Stimulated activated naive B cell treated with anti-CD40 and anti-IgM and Interleukin-4, amounts not matched to agents 10 μg/mL and 1 μg/mL and 100 μg/mL, for 72 hours (primary cell): ENCODE measurements around the gene OGFOD1.

Experiments used
- ATAC-seq, 2 donors: fragments of 150-1000 bp; cut with Tn5 transposase; replicated peaks; 2 replicates each; pipeline ENCODE4 v1.10.0; 2021; ENCODE audit warnings: moderate library complexity in 1 of 2
- DNase-seq: peaks from one replicate; pipeline ENCODE4 v3.0.0; 2021
- H3K27ac Mint-ChIP-seq: one replicate; pipeline ENCODE4 v1.8.0; 2022; ENCODE audit warnings: mild to moderate bottlenecking, mixed read lengths
- H3K27me3 Mint-ChIP-seq, 2 donors: one replicate each; pipeline ENCODE4 v1.8.0; 2022; ENCODE audit warnings: mixed read lengths in 2 of 2
- H3K36me3 Mint-ChIP-seq, 2 donors: one replicate each; pipeline ENCODE4 v1.8.0; 2022; ENCODE audit warnings: mixed read lengths in 2 of 2, mild to moderate bottlenecking in 1 of 2
- H3K4me1 Mint-ChIP-seq, 2 donors: one replicate each; pipeline ENCODE4 v1.8.0; 2022; ENCODE audit warnings: mixed read lengths in 2 of 2, mild to moderate bottlenecking in 1 of 2
- H3K4me3 Mint-ChIP-seq, 2 donors: one replicate each; pipeline ENCODE4 v1.8.0; 2022; ENCODE audit warnings: mild to moderate bottlenecking in 2 of 2, mixed read lengths in 2 of 2, moderate library complexity in 1 of 2
- H3K9me3 Mint-ChIP-seq, 2 donors: one replicate each; pipeline ENCODE4 v1.8.0; 2022; ENCODE audit warnings: mixed read lengths in 2 of 2, mild to moderate bottlenecking in 1 of 2

The OGFOD1 gene

DNA sequence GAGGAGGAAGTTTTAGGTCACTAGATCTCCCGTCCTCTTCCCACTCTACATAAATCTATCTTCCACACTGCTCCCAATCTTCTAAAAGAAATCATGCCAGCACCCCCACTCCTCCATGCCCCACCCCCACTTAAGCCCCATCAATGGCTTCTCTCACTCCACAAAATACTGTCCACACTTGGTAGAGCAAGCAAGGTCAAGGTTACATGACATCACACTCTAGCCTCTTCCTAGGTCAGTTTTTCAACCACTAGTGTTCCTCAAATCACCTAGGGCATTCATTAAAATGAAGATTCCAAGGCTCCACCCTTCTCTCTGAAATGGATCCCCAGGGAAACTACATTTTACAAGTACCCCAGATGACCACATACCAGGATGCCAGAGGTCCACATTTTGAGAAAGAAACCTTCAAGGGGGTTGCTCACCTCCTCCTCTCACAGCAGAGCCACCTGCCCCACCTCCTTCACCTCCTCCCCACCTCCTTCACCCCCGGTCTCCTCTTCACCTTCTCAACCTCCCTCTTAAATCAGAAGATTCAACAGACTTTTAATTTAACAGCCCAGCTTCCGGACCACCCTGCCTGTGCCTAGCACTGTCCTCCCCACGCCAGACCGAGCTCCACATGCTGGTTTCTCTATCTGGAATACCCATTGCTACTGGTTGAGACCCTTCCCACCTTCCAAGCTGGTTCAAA, 29.2 kb upstream of the OGFOD1 start:
- no peaks in the 10 kb centered on the region for H3K27me3 Mint-ChIP-seq
- H3K27ac Mint-ChIP-seq, result peak overlapping the region; percentile 96
- H3K4me1 Mint-ChIP-seq, result peaks cover 26 to 47% of the 10 kb centered on the region in 2 donors
- H3K9me3 Mint-ChIP-seq, result no peaks in the 10 kb centered on the region
- DNase-seq (no peak), ATAC-seq (no peak)
- peak overlapping the region; percentile 63 to 98 for H3K4me3 Mint-ChIP-seq
- peaks cover 9 to 10% of the 10 kb centered on the region in 2 donors for H3K36me3 Mint-ChIP-seq

- H3K27me3 Mint-ChIP-seq, result no peaks in the 10 kb centered on the region
- H3K4me1 Mint-ChIP-seq, result peaks cover 26 to 47% of the 10 kb centered on the region in 2 donors
- peak overlapping the region; percentile 63 to 98 for H3K4me3 Mint-ChIP-seq
- H3K27ac Mint-ChIP-seq, result peak overlapping the region; percentile 96
- no peaks in the 10 kb centered on the region for H3K9me3 Mint-ChIP-seq
- DNase-seq (no peak), ATAC-seq (no peak)
- peaks cover 9 to 10% of the 10 kb centered on the region in 2 donors for H3K36me3 Mint-ChIP-seq
Measured at GRCh38 chr16:56422896-56423441, 28.4 kb upstream of the OGFOD1 start.

- Mint-ChIP-seq H3K27ac (peak overlapping the region; percentile 97), H3K27me3 (no peaks in the 10 kb centered on the region), H3K4me3 (peak overlapping the region; percentile 98), H3K4me1 (peaks cover 26 to 42% of the 10 kb centered on the region in 2 donors), H3K36me3 (peaks cover 9 to 10% of the 10 kb centered on the region in 2 donors), H3K9me3 (no peaks in the 10 kb centered on the region)
- peak; percentile 46 to 49 for ATAC-seq
- DNase-seq, result no peak
Measured at GRCh38 chr16:56423584-56424403, 27.6 kb upstream of the OGFOD1 start.

GRCh38 chr16:56424404-56424764, 27.0 kb upstream of the OGFOD1 start:
- Mint-ChIP-seq H3K4me3 (peak overlapping the region; percentile 98), H3K36me3 (peaks cover 9 to 10% of the 10 kb centered on the region in 2 donors), H3K27ac (peak overlapping the region; percentile 97), H3K27me3 (no peaks in the 10 kb centered on the region), H3K9me3 (no peaks in the 10 kb centered on the region), H3K4me1 (peaks cover 26 to 42% of the 10 kb centered on the region in 2 donors)
- ATAC-seq (no peak), DNase-seq (no peak)

- peaks cover 9 to 10% of the 10 kb centered on the region in 2 donors for H3K36me3 Mint-ChIP-seq
- H3K4me3 Mint-ChIP-seq, result peak overlapping the region; percentile 98
- peak overlapping the region; percentile 97 for H3K27ac Mint-ChIP-seq
- H3K4me1 Mint-ChIP-seq, result peaks cover 26 to 40% of the 10 kb centered on the region in 2 donors
- peak; percentile 53 to 54 for ATAC-seq
- peak; percentile 26 for DNase-seq
- no peaks in the 10 kb centered on the region for H3K9me3 Mint-ChIP-seq
- no peaks in the 10 kb centered on the region for H3K27me3 Mint-ChIP-seq
Measured at GRCh38 chr16:56424791-56425438, 26.4 kb upstream of the OGFOD1 start.

GRCh38 chr16:56425439-56425832, 25.9 kb upstream of the OGFOD1 start, which contains the start of gene AMFR:
AMFR (minus strand) TSS chr16:56425545; CDS start chr16:56425327, 218 bp downstream.
- Mint-ChIP-seq H3K9me3 (no peaks in the 10 kb centered on the region), H3K4me1 (peaks cover 22 to 35% of the 10 kb centered on the region in 2 donors), H3K4me3 (peak within 1 kb of the TSS; percentile 98), H3K27me3 (no peaks in the 10 kb centered on the region), H3K36me3 (peaks cover 7 to 10% of the 10 kb centered on the region in 2 donors), H3K27ac (peak within 1 kb of the TSS; percentile 97)
- ATAC-seq (peak; percentile 88 to 89), DNase-seq (peak; percentile 73)

- no peak overlapping the region for H3K27ac Mint-ChIP-seq
- H3K27me3 Mint-ChIP-seq, result no peaks in the 10 kb centered on the region
- H3K4me1 Mint-ChIP-seq, result peaks cover 17 to 30% of the 10 kb centered on the region in 2 donors
- DNase-seq (no peak), ATAC-seq (no peak)
- peak overlapping the region in 1 of 2 donors; percentile 44 for H3K4me3 Mint-ChIP-seq
- peaks cover 11 to 17% of the 10 kb centered on the region in 2 donors for H3K36me3 Mint-ChIP-seq
- H3K9me3 Mint-ChIP-seq, result no peaks in the 10 kb centered on the region
Measured at GRCh38 chr16:56426585-56426984, 24.8 kb upstream of the OGFOD1 start.

GRCh38 chr16:56428091-56428490, 23.3 kb upstream of the OGFOD1 start:
- peaks cover 17 to 21% of the 10 kb centered on the region in 2 donors for H3K36me3 Mint-ChIP-seq
- H3K4me1 Mint-ChIP-seq, result peaks cover 4 to 20% of the 10 kb centered on the region in 2 donors
- DNase-seq (no peak), ATAC-seq (no peak)
- no peak overlapping the region for H3K4me3 Mint-ChIP-seq
- no peaks in the 10 kb centered on the region for H3K9me3 Mint-ChIP-seq
- H3K27me3 Mint-ChIP-seq, result no peaks in the 10 kb centered on the region
- H3K27ac Mint-ChIP-seq, result no peak overlapping the region

- no peaks in the 10 kb centered on the region for H3K27me3 Mint-ChIP-seq
- no peaks in the 10 kb centered on the region for H3K9me3 Mint-ChIP-seq
- ATAC-seq, result no peak
- no peak for DNase-seq
- H3K27ac Mint-ChIP-seq, result no peak overlapping the region
- H3K4me3 Mint-ChIP-seq, result no peak overlapping the region
- H3K36me3 Mint-ChIP-seq, result peaks cover 28 to 38% of the 10 kb centered on the region in 2 donors
- H3K4me1 Mint-ChIP-seq, result peaks cover 0 to 9% of the 10 kb centered on the region in 2 donors
Measured at GRCh38 chr16:56436258-56436657, 15.1 kb upstream of the OGFOD1 start.

- peaks cover 29 to 47% of the 10 kb centered on the region in 2 donors for H3K36me3 Mint-ChIP-seq
- H3K4me3 Mint-ChIP-seq, result no peak overlapping the region
- no peak overlapping the region for H3K27ac Mint-ChIP-seq
- no peaks in the 10 kb centered on the region for H3K9me3 Mint-ChIP-seq
- H3K27me3 Mint-ChIP-seq, result no peaks in the 10 kb centered on the region
- no peak for DNase-seq
- peaks cover 0 to 5% of the 10 kb centered on the region in 2 donors for H3K4me1 Mint-ChIP-seq
- ATAC-seq, result no peak
Measured at GRCh38 chr16:56438038-56438437, 13.3 kb upstream of the OGFOD1 start.

GRCh38 chr16:56447286-56447685, 4.1 kb upstream of the OGFOD1 start:
- no peaks in the 10 kb centered on the region for H3K27me3 Mint-ChIP-seq
- no peak for ATAC-seq
- H3K4me1 Mint-ChIP-seq, result peaks cover 16 to 26% of the 10 kb centered on the region in 2 donors
- DNase-seq, result no peak
- no peaks in the 10 kb centered on the region for H3K9me3 Mint-ChIP-seq
- H3K36me3 Mint-ChIP-seq, result peaks cover 9 to 36% of the 10 kb centered on the region in 2 donors
- H3K4me3 Mint-ChIP-seq, result no peak overlapping the region
- no peak overlapping the region for H3K27ac Mint-ChIP-seq

DNA sequence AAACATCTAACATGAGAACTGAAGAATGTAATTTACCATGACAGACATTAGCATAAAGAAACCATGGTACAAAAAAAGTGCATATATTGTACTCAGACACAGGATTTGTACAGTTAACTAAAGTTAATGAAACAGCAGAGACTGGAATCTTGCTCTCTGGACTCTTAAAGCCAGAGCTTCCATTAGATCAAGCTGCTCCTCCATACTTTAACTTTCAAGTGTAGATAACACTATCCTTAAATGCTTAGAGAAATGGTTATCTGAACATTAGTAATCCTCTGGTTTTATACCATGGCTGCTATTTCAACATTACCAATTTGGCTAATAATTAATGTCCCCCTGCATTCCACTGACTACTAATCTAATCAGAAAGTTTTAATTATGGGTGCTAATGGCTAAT, 3.3 kb upstream of the OGFOD1 start:
- Mint-ChIP-seq H3K36me3 (peaks cover 6 to 29% of the 10 kb centered on the region in 2 donors), H3K27ac (no peak overlapping the region), H3K4me3 (no peak overlapping the region), H3K27me3 (no peaks in the 10 kb centered on the region), H3K9me3 (no peaks in the 10 kb centered on the region), H3K4me1 (peaks cover 20 to 31% of the 10 kb centered on the region in 2 donors)
- DNase-seq, result no peak
- ATAC-seq, result no peak

DNA sequence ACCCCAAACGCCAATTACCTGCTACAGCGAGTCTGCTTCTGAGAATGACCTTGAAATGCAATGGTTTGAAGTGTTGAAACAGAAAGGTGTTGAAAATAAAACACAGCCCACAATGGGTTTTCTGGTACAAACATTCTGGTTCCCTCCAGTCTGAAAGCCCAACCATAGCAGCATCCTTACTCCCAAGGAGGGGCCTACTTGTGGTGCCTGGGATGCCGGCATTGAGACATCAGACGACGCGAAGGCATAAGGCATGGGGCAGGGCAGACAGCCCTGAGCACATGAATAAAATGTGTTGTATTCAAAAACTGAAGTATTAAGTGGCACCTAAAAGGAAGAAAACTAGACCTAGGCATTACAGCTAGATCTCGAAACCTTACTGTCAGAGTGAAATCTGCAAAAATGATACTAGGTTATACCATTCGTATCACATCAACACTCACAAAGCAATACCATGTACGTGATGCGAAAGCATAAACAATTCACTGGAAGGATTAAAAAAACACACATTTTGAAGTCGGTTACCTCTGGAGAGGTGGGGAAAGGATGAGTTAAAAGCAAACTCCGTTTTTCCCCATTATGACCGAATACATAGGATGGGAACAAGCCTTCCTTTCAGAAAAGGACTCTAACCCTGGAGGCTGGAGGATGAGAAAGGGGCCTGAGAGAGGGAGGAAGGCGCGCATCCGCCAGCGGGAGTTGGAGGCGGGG, 924 bp upstream of the OGFOD1 start:
- H3K36me3 Mint-ChIP-seq, result peaks cover 15 to 26% of the 10 kb centered on the region in 2 donors
- H3K27me3 Mint-ChIP-seq, result no peaks in the 10 kb centered on the region
- H3K9me3 Mint-ChIP-seq, result no peaks in the 10 kb centered on the region
- DNase-seq (no peak), ATAC-seq (no peak)
- peak overlapping the region; percentile 91 to 94 for H3K4me3 Mint-ChIP-seq
- H3K27ac Mint-ChIP-seq, result peak overlapping the region; percentile 96
- peaks cover 23 to 32% of the 10 kb centered on the region in 2 donors for H3K4me1 Mint-ChIP-seq
